ENCODE measurements around the gene NPR1.
"Not testable (repeated sequence)": the region's sequence is repeated elsewhere in the genome, so short reads cannot be mapped to it uniquely, and the experiment has no call there.

NPR1 gene

DNA sequence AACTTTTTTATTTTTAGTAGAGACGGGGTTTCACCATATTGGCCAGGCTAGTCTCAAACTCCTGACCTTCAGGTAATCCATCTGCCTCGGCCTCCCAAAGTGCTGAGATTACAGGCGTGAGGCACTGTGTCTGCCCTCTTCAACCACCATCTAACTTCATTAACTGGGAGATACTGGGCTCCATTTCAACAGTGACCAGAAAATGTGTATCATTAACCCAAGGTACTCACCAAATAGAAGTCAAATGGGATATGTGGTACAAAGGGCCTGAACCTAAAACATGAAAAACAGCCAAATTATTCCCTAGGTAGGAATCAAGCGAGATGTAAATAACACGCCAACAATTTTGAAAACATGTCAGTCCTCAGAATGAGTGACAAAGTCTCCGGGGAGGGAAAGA, 8.9 kb upstream of the NPR1 start:
- peak overlapping the region; percentile 99 for H3K9ac ChIP-seq (ENCODE audit: low read length)
- H3K4me1 ChIP-seq (ENCODE audit: insufficient read depth, low read length): peaks cover 13% of the 10 kb centered on the region
- H3K9me3 ChIP-seq (ENCODE audit: low read length): no peaks in the 10 kb centered on the region
- H3K36me3 ChIP-seq (ENCODE audit: insufficient read depth, low read length): peaks cover 43% of the 10 kb centered on the region
- no peak overlapping the region for H3K27ac ChIP-seq (ENCODE audit: low read depth, low read length)
- peak overlapping the region in 1 of 2 donors; percentile 94 for H3K4me3 ChIP-seq (ENCODE audit: low read depth in 1 of 2, low read length in 2 of 2)
- H3K27me3 ChIP-seq (ENCODE audit: control insufficient read depth in 1 of 2, insufficient read depth in 2 of 2, low read length in 2 of 2): no peaks in the 10 kb centered on the region

- no peaks in the 10 kb centered on the region for H3K9me3 ChIP-seq (ENCODE audit: low read length)
- H3K27me3 ChIP-seq (ENCODE audit: control insufficient read depth in 1 of 2, insufficient read depth in 2 of 2, low read length in 2 of 2): no peaks in the 10 kb centered on the region
- H3K9ac ChIP-seq (ENCODE audit: low read length): peak overlapping the region; percentile 99
- peak overlapping the region; percentile 79 for H3K27ac ChIP-seq (ENCODE audit: low read depth, low read length)
- peaks cover 13% of the 10 kb centered on the region for H3K4me1 ChIP-seq (ENCODE audit: insufficient read depth, low read length)
- H3K36me3 ChIP-seq (ENCODE audit: insufficient read depth, low read length): peaks cover 36% of the 10 kb centered on the region
- peak overlapping the region; percentile 75 to 94 for H3K4me3 ChIP-seq (ENCODE audit: low read depth in 1 of 2, low read length in 2 of 2)
These were observed 8.1 kb upstream of the NPR1 start for GRCh38 chr1:153670257-153670858.

- peak within 1 kb of the TSS; percentile 99 for H3K9ac ChIP-seq (ENCODE audit: low read length)
- peaks cover 29% of the 10 kb centered on the region for H3K36me3 ChIP-seq (ENCODE audit: insufficient read depth, low read length)
- peak within 1 kb of the TSS; percentile 75 to 94 for H3K4me3 ChIP-seq (ENCODE audit: low read depth in 1 of 2, low read length in 2 of 2)
- H3K27me3 ChIP-seq (ENCODE audit: control insufficient read depth in 1 of 2, insufficient read depth in 2 of 2, low read length in 2 of 2): no peaks in the 10 kb centered on the region
- H3K4me1 ChIP-seq (ENCODE audit: insufficient read depth, low read length): peaks cover 13% of the 10 kb centered on the region
- no peaks in the 10 kb centered on the region for H3K9me3 ChIP-seq (ENCODE audit: low read length)
- H3K27ac ChIP-seq (ENCODE audit: low read depth, low read length): peak within 1 kb of the TSS; percentile 79
These were observed 7.4 kb upstream of the NPR1 start, which contains the start of gene ILF2 for GRCh38 chr1:153670859-153671627. TSS of gene ILF2 (minus strand) at chr1:153670993. CDS start at chr1:153670922, 71 bp downstream.

DNA sequence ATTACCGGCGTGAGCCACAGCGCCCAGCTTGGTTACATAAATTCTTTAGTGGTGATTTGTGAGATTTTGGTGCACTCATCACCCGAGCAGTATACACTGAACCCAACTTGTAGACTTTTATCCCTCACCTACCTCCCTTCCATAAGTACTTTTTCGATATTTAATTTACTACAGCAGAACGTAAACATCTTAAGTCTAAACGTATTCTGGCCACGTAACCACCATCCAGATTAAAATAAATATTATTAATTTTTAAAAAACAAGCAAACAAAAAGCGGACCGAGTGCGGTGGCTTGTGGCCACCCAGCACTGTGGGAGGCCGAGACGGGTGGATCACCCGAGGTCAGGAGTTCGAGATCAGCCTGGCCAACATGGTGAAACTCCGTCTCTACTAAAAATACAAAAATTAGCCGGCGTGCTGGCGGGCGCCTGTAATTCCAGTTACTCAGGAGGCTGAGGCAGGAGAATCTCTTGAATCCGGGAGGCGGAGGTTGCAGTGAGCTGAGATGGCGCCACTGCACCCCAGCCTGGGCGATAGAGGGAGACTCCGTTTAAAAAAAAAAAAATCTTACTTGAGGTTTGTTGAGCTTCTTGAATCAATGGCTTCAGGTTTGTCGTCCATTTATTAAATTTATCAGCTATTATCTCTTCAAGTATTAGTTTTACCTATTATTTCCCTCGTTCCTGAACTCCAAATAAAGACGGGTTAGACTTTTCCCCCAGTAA, 6.7 kb upstream of the NPR1 start:
- H3K27me3 ChIP-seq (ENCODE audit: control insufficient read depth in 1 of 2, insufficient read depth in 2 of 2, low read length in 2 of 2); H3K9me3 ChIP-seq (ENCODE audit: low read length): not testable (repeated sequence)
- Histone ChIP-seq H3K4me1 (ENCODE audit: insufficient read depth, low read length) (peaks cover 13% of the 10 kb centered on the region), H3K27ac (ENCODE audit: low read depth, low read length) (peak overlapping the region; percentile 54), H3K4me3 (ENCODE audit: low read depth in 1 of 2, low read length in 2 of 2) (peak overlapping the region; percentile 50 to 94), H3K36me3 (ENCODE audit: insufficient read depth, low read length) (peaks cover 22% of the 10 kb centered on the region), H3K9ac (ENCODE audit: low read length) (peak overlapping the region; percentile 50)

DNA sequence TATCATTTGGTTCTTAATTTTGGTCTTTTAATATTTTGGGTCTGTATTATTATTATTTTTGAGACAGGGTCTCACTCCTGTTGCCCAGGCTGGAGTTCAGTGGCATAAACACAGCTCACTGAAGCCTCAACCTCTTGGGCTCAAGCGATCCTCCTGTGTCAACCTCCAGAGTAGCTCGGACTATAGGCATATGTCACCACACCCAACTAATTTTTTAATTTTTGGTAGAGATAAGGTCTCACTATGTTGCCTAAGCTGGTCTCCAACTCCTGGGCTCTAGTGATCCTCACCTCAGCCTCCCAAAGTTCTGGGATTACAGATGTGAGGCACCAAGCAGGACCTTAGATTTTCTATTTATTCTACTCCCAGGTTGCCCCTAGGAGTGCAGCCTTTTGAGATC, 5.0 kb upstream of the NPR1 start:
- H3K27ac ChIP-seq (ENCODE audit: low read depth, low read length): no peak overlapping the region
- peaks cover 4% of the 10 kb centered on the region for H3K36me3 ChIP-seq (ENCODE audit: insufficient read depth, low read length)
- no peaks in the 10 kb centered on the region for H3K9me3 ChIP-seq (ENCODE audit: low read length)
- H3K27me3 ChIP-seq (ENCODE audit: control insufficient read depth in 1 of 2, insufficient read depth in 2 of 2, low read length in 2 of 2): peaks cover 6 to 8% of the 10 kb centered on the region in 2 donors
- H3K4me1 ChIP-seq (ENCODE audit: insufficient read depth, low read length): peaks cover 20% of the 10 kb centered on the region
- H3K9ac ChIP-seq (ENCODE audit: low read length): no peak overlapping the region
- H3K4me3 ChIP-seq (ENCODE audit: low read depth in 1 of 2, low read length in 2 of 2): no peak overlapping the region

- peaks cover 7% of the 10 kb centered on the region for H3K4me1 ChIP-seq (ENCODE audit: insufficient read depth, low read length)
- H3K27ac ChIP-seq (ENCODE audit: low read depth, low read length): no peak overlapping the region
- no peaks in the 10 kb centered on the region for H3K9me3 ChIP-seq (ENCODE audit: low read length)
- H3K36me3 ChIP-seq (ENCODE audit: insufficient read depth, low read length): no peaks in the 10 kb centered on the region
- peaks cover 15 to 33% of the 10 kb centered on the region in 2 donors for H3K27me3 ChIP-seq (ENCODE audit: control insufficient read depth in 1 of 2, insufficient read depth in 2 of 2, low read length in 2 of 2)
- H3K9ac ChIP-seq (ENCODE audit: low read length): no peak overlapping the region
- H3K4me3 ChIP-seq (ENCODE audit: low read depth in 1 of 2, low read length in 2 of 2): peak overlapping the region in 1 of 2 donors; percentile 48
These were observed 570 bp upstream of the NPR1 start for GRCh38 chr1:153677718-153678518.

DNA sequence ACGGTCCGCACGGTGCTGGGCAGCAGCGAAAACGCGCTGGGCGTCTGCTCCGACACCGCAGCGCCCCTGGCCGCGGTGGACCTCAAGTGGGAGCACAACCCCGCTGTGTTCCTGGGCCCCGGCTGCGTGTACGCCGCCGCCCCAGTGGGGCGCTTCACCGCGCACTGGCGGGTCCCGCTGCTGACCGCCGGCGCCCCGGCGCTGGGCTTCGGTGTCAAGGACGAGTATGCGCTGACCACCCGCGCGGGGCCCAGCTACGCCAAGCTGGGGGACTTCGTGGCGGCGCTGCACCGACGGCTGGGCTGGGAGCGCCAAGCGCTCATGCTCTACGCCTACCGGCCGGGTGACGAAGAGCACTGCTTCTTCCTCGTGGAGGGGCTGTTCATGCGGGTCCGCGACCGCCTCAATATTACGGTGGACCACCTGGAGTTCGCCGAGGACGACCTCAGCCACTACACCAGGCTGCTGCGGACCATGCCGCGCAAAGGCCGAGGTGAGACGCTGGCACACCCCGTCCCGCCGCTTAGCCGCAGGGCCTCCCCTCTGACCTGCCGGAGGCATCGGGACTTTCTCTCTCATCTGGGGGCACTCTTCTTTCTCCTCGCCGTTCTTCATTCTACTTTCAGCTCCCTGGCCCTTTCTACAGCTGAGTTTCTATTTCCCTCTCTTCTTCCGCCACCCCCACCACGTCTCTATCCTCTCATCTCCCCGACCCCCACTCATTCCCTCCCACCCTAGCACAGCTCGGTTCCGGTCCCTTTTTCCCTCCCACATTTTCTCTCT, 1.0 kb downstream of the NPR1 start:
- H3K36me3 ChIP-seq (ENCODE audit: insufficient read depth, low read length): no peaks in the 10 kb centered on the region
- H3K4me1 ChIP-seq (ENCODE audit: insufficient read depth, low read length): peaks cover 7% of the 10 kb centered on the region
- H3K4me3 ChIP-seq (ENCODE audit: low read depth in 1 of 2, low read length in 2 of 2): peak overlapping the region; percentile 2 to 48
- peaks cover 15 to 33% of the 10 kb centered on the region in 2 donors for H3K27me3 ChIP-seq (ENCODE audit: control insufficient read depth in 1 of 2, insufficient read depth in 2 of 2, low read length in 2 of 2)
- peak overlapping the region; percentile 1 for H3K27ac ChIP-seq (ENCODE audit: low read depth, low read length)
- H3K9ac ChIP-seq (ENCODE audit: low read length): peak overlapping the region; percentile 15
- H3K9me3 ChIP-seq (ENCODE audit: low read length): no peaks in the 10 kb centered on the region

- Histone ChIP-seq H3K9me3 (ENCODE audit: low read length) (no peaks in the 10 kb centered on the region), H3K27me3 (ENCODE audit: control insufficient read depth in 1 of 2, insufficient read depth in 2 of 2, low read length in 2 of 2) (peaks cover 15 to 33% of the 10 kb centered on the region in 2 donors), H3K27ac (ENCODE audit: low read depth, low read length) (no peak overlapping the region), H3K9ac (ENCODE audit: low read length) (no peak overlapping the region), H3K36me3 (ENCODE audit: insufficient read depth, low read length) (no peaks in the 10 kb centered on the region), H3K4me1 (ENCODE audit: insufficient read depth, low read length) (peaks cover 7% of the 10 kb centered on the region), H3K4me3 (ENCODE audit: low read depth in 1 of 2, low read length in 2 of 2) (peak overlapping the region in 1 of 2 donors; percentile 48)
These were observed 1.6 kb downstream of the NPR1 start for GRCh38 chr1:153680120-153680403.

DNA sequence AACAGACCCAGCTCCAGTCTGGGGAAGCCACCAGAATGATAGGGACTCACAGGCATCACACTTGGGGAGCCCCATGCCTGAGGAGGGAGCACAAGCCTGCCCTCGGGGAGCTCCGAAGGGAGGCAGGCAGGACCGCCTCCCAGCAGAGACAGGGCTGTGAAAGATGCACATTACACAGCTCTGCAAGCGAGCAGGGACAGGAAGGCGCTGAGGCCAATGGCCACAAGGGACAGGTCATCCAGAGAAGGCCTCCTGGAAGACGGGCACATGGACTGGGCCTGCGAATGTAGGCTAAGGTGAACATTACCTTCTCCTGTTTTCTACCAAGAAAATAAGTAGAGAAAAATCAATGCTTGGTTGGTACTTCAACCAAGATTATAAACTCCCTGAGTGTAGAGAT, 4.2 kb downstream of the NPR1 start:
- Histone ChIP-seq H3K9ac (ENCODE audit: low read length) (no peak overlapping the region), H3K4me1 (ENCODE audit: insufficient read depth, low read length) (peaks cover 7% of the 10 kb centered on the region), H3K27me3 (ENCODE audit: control insufficient read depth in 1 of 2, insufficient read depth in 2 of 2, low read length in 2 of 2) (peaks cover 15 to 33% of the 10 kb centered on the region in 2 donors), H3K4me3 (ENCODE audit: low read depth in 1 of 2, low read length in 2 of 2) (no peak overlapping the region), H3K36me3 (ENCODE audit: insufficient read depth, low read length) (no peaks in the 10 kb centered on the region), H3K9me3 (ENCODE audit: low read length) (no peaks in the 10 kb centered on the region), H3K27ac (ENCODE audit: low read depth, low read length) (no peak overlapping the region)

GRCh38 chr1:153683854-153684253, 5.4 kb downstream of the NPR1 start:
- H3K27ac ChIP-seq (ENCODE audit: low read depth, low read length): no peak overlapping the region
- H3K9me3 ChIP-seq (ENCODE audit: low read length): no peaks in the 10 kb centered on the region
- no peak overlapping the region for H3K4me3 ChIP-seq (ENCODE audit: low read depth in 1 of 2, low read length in 2 of 2)
- no peak overlapping the region for H3K9ac ChIP-seq (ENCODE audit: low read length)
- no peaks in the 10 kb centered on the region for H3K4me1 ChIP-seq (ENCODE audit: insufficient read depth, low read length)
- no peaks in the 10 kb centered on the region for H3K36me3 ChIP-seq (ENCODE audit: insufficient read depth, low read length)
- peaks cover 10 to 21% of the 10 kb centered on the region in 2 donors for H3K27me3 ChIP-seq (ENCODE audit: control insufficient read depth in 1 of 2, insufficient read depth in 2 of 2, low read length in 2 of 2)

All from muscle layer of colon (tissue), 2 donors.